ENCODE results near the gene GSTO1.

DNA sequence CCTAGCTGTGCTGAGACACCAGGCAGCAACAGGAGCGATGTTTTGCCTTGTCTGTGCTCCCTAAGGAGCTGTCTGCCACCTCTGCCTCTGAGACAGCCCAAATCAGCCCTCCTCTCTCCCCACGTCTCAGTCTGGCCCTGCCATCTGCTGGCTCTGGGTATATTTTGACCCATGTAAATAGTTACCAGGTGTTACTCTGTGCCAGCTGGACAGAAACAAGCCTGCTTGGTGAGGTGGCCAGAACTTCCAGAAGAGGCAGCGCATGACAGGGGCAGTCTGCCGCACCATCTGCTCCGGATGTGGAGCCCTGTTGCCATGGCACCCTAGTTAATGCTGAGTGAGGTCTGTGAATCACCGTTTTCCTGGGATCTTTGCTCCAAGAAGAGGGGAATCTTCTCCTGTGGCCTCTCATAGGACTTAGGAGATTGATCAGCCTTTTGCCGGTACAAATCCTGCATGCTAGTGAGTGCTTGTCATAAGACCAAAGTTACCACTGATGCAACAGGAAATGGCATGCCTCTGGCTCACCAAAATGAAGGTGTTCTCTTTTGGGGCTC is 46.1 kb downstream of the GSTO1 start:
- TF ChIP-seq, protein P1, sequence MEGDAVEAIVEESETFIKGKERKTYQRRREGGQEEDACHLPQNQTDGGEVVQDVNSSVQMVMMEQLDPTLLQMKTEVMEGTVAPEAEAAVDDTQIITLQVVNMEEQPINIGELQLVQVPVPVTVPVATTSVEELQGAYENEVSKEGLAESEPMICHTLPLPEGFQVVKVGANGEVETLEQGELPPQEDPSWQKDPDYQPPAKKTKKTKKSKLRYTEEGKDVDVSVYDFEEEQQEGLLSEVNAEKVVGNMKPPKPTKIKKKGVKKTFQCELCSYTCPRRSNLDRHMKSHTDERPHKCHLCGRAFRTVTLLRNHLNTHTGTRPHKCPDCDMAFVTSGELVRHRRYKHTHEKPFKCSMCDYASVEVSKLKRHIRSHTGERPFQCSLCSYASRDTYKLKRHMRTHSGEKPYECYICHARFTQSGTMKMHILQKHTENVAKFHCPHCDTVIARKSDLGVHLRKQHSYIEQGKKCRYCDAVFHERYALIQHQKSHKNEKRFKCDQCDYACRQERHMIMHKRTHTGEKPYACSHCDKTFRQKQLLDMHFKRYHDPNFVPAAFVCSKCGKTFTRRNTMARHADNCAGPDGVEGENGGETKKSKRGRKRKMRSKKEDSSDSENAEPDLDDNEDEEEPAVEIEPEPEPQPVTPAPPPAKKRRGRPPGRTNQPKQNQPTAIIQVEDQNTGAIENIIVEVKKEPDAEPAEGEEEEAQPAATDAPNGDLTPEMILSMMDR (conservative IDR thresholded peaks at IDR 0.05; ENCODE audit: low read depth in 2 of 2), result no peak
- TF ChIP-seq, protein P2, sequence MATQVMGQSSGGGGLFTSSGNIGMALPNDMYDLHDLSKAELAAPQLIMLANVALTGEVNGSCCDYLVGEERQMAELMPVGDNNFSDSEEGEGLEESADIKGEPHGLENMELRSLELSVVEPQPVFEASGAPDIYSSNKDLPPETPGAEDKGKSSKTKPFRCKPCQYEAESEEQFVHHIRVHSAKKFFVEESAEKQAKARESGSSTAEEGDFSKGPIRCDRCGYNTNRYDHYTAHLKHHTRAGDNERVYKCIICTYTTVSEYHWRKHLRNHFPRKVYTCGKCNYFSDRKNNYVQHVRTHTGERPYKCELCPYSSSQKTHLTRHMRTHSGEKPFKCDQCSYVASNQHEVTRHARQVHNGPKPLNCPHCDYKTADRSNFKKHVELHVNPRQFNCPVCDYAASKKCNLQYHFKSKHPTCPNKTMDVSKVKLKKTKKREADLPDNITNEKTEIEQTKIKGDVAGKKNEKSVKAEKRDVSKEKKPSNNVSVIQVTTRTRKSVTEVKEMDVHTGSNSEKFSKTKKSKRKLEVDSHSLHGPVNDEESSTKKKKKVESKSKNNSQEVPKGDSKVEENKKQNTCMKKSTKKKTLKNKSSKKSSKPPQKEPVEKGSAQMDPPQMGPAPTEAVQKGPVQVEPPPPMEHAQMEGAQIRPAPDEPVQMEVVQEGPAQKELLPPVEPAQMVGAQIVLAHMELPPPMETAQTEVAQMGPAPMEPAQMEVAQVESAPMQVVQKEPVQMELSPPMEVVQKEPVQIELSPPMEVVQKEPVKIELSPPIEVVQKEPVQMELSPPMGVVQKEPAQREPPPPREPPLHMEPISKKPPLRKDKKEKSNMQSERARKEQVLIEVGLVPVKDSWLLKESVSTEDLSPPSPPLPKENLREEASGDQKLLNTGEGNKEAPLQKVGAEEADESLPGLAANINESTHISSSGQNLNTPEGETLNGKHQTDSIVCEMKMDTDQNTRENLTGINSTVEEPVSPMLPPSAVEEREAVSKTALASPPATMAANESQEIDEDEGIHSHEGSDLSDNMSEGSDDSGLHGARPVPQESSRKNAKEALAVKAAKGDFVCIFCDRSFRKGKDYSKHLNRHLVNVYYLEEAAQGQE (IDR thresholded peaks at IDR 0.05; ENCODE audit: unreplicated experiment), result no peak
- TF ChIP-seq EZH2 (IDR thresholded peaks at IDR 0.05; ENCODE audit: low read depth, unreplicated experiment) (no peak), EZH2phosphoT487 (IDR thresholded peaks at IDR 0.05; ENCODE audit: unreplicated experiment) (no peak), POLR2AphosphoS5 (IDR thresholded peaks at IDR 0.05; ENCODE audit: low read depth) (no peak), CREB1 (CRISPR knock-in tag; IDR thresholded peaks at IDR 0.05; ENCODE audit: low read depth) (no peak), ZNF114 (CRISPR knock-in tag; IDR thresholded peaks at IDR 0.05) (no peak), JUNB (IDR thresholded peaks at IDR 0.05; ENCODE audit: unreplicated experiment) (no peak), ZNF331 (CRISPR knock-in tag; IDR thresholded peaks at IDR 0.05; ENCODE audit: low read depth) (no peak), NANOG (IDR thresholded peaks at IDR 0.05; ENCODE audit: borderline replicate concordance) (no peak)
- TF ChIP-seq, protein P3, sequence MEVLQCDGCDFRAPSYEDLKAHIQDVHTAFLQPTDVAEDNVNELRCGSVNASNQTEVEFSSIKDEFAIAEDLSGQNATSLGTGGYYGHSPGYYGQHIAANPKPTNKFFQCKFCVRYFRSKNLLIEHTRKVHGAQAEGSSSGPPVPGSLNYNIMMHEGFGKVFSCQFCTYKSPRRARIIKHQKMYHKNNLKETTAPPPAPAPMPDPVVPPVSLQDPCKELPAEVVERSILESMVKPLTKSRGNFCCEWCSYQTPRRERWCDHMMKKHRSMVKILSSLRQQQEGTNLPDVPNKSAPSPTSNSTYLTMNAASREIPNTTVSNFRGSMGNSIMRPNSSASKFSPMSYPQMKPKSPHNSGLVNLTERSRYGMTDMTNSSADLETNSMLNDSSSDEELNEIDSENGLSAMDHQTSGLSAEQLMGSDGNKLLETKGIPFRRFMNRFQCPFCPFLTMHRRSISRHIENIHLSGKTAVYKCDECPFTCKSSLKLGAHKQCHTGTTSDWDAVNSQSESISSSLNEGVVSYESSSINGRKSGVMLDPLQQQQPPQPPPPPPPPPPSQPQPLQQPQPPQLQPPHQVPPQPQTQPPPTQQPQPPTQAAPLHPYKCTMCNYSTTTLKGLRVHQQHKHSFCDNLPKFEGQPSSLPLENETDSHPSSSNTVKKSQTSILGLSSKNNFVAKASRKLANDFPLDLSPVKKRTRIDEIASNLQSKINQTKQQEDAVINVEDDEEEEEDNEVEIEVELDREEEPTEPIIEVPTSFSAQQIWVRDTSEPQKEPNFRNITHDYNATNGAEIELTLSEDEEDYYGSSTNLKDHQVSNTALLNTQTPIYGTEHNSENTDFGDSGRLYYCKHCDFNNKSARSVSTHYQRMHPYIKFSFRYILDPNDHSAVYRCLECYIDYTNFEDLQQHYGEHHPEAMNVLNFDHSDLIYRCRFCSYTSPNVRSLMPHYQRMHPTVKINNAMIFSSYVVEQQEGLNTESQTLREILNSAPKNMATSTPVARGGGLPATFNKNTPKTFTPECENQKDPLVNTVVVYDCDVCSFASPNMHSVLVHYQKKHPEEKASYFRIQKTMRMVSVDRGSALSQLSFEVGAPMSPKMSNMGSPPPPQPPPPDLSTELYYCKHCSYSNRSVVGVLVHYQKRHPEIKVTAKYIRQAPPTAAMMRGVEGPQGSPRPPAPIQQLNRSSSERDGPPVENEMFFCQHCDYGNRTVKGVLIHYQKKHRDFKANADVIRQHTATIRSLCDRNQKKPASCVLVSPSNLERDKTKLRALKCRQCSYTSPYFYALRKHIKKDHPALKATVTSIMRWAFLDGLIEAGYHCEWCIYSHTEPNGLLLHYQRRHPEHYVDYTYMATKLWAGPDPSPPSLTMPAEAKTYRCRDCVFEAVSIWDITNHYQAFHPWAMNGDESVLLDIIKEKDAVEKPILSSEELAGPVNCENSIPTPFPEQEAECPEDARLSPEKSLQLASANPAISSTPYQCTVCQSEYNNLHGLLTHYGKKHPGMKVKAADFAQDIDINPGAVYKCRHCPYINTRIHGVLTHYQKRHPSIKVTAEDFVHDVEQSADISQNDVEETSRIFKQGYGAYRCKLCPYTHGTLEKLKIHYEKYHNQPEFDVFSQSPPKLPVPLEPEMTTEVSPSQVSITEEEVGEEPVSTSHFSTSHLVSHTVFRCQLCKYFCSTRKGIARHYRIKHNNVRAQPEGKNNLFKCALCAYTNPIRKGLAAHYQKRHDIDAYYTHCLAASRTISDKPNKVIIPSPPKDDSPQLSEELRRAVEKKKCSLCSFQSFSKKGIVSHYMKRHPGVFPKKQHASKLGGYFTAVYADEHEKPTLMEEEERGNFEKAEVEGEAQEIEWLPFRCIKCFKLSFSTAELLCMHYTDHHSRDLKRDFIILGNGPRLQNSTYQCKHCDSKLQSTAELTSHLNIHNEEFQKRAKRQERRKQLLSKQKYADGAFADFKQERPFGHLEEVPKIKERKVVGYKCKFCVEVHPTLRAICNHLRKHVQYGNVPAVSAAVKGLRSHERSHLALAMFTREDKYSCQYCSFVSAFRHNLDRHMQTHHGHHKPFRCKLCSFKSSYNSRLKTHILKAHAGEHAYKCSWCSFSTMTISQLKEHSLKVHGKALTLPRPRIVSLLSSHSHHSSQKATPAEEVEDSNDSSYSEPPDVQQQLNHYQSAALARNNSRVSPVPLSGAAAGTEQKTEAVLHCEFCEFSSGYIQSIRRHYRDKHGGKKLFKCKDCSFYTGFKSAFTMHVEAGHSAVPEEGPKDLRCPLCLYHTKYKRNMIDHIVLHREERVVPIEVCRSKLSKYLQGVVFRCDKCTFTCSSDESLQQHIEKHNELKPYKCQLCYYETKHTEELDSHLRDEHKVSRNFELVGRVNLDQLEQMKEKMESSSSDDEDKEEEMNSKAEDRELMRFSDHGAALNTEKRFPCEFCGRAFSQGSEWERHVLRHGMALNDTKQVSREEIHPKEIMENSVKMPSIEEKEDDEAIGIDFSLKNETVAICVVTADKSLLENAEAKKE (CRISPR knock-in tag; IDR thresholded peaks at IDR 0.05), result no peak
- TF ChIP-seq, protein P4, sequence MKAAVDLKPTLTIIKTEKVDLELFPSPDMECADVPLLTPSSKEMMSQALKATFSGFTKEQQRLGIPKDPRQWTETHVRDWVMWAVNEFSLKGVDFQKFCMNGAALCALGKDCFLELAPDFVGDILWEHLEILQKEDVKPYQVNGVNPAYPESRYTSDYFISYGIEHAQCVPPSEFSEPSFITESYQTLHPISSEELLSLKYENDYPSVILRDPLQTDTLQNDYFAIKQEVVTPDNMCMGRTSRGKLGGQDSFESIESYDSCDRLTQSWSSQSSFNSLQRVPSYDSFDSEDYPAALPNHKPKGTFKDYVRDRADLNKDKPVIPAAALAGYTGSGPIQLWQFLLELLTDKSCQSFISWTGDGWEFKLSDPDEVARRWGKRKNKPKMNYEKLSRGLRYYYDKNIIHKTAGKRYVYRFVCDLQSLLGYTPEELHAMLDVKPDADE (IDR thresholded peaks at IDR 0.05), result no peak

All from GM23338 (cell line).